Osteocyte (in vitro differentiated cells): ENCODE data around the gene BOD1. TPM values are rescaled to one million over a fixed set of nuclear protein-coding genes. Genes with fewer than 3 reads are reported as not detected.

Source experiments
- DNase-seq: peaks from one replicate; pipeline ENCODE4 v3.0.0; 2021; ENCODE audit warnings: mixed read lengths; ENCODE audit not compliant: unreplicated experiment; ENCODE audit errors: extremely low spot score
- H3K27ac Mint-ChIP-seq: one replicate; pipeline ENCODE4 v1.8.0; 2021; ENCODE audit warnings: mild to moderate bottlenecking, mixed read lengths; ENCODE audit not compliant: unreplicated experiment
- H3K27me3 Mint-ChIP-seq: one replicate; pipeline ENCODE4 v1.8.0; 2021; ENCODE audit warnings: mixed read lengths; ENCODE audit not compliant: unreplicated experiment
- H3K36me3 Mint-ChIP-seq: one replicate; pipeline ENCODE4 v1.8.0; 2021; ENCODE audit warnings: mixed read lengths; ENCODE audit not compliant: unreplicated experiment
- H3K4me1 Mint-ChIP-seq: one replicate; pipeline ENCODE4 v1.8.0; 2021; ENCODE audit warnings: mixed read lengths; ENCODE audit not compliant: unreplicated experiment
- H3K4me3 Mint-ChIP-seq: one replicate; pipeline ENCODE4 v1.8.0; 2021; ENCODE audit warnings: mild to moderate bottlenecking, moderate library complexity, mixed read lengths; ENCODE audit not compliant: unreplicated experiment
- H3K9me3 Mint-ChIP-seq: one replicate; pipeline ENCODE4 v1.8.0; 2021; ENCODE audit warnings: mixed read lengths; ENCODE audit not compliant: unreplicated experiment
- total RNA-seq: library from RNA; stranded (reverse); gene quantifications from 2 replicates; pipeline ENCODE4 v1.2.1, GENCODE V29; 2021
- TF ChIP-seq, protein P1 (sequence below): fragments of 200-600 bp; sonication (generic); IDR thresholded peaks from 2 replicates; pipeline ENCODE4 v1.5.0; 2021; ENCODE audit warnings: antibody characterized with exemption, mild to moderate bottlenecking, moderate library complexity

BOD1 gene
- total RNA-seq, 1 donor from 2014 or later, result 70.7 TPM

DNA sequence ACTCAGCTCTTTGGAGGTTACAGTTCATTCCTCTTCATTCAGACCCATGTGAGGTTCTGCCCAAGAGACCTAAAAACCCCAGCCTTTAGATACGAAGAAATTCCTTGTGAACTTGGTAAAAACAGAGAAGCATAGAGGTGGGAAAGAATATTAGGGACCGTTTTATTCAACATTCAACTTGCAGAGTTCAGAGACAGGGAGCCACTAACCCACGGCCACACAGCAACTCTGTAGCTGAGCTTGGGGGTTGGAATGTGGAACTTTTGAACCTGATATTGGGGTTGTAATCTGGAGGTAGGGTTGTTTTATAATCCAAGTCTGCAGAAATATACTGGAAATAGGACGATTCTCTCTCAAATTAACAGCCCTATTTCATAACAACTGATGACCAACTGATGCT is 10.8 kb upstream of the BOD1 start:
- Mint-ChIP-seq H3K27ac (no peak overlapping the region), H3K9me3 (no peaks in the 10 kb centered on the region), H3K4me3 (no peak overlapping the region), H3K4me1 (peaks cover 31% of the 10 kb centered on the region), H3K36me3 (no peaks in the 10 kb centered on the region), H3K27me3 (peaks cover 9% of the 10 kb centered on the region)
- TF ChIP-seq, protein P1, sequence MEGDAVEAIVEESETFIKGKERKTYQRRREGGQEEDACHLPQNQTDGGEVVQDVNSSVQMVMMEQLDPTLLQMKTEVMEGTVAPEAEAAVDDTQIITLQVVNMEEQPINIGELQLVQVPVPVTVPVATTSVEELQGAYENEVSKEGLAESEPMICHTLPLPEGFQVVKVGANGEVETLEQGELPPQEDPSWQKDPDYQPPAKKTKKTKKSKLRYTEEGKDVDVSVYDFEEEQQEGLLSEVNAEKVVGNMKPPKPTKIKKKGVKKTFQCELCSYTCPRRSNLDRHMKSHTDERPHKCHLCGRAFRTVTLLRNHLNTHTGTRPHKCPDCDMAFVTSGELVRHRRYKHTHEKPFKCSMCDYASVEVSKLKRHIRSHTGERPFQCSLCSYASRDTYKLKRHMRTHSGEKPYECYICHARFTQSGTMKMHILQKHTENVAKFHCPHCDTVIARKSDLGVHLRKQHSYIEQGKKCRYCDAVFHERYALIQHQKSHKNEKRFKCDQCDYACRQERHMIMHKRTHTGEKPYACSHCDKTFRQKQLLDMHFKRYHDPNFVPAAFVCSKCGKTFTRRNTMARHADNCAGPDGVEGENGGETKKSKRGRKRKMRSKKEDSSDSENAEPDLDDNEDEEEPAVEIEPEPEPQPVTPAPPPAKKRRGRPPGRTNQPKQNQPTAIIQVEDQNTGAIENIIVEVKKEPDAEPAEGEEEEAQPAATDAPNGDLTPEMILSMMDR, result no peak
- DNase-seq, result no peak

DNA sequence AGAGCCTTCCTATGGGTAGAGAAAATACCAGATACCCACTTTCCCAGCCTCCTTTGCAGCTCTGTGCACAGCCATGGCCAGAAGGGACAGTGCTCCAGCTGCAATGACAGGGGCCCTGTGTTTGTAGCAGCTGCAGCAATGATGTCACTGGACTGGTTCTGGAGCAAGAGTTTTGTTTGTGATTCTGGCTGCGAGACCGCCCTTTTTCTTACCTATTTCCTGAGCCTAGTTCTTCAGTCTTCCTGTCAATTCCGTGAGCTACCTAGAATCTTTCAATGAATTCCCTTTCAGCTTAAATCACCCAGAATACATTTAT is 10.0 kb upstream of the BOD1 start:
- TF ChIP-seq, protein P1, result no peak
- no peaks in the 10 kb centered on the region for H3K36me3 Mint-ChIP-seq
- peaks cover 9% of the 10 kb centered on the region for H3K27me3 Mint-ChIP-seq
- H3K4me1 Mint-ChIP-seq, result peaks cover 29% of the 10 kb centered on the region
- no peak for DNase-seq
- H3K4me3 Mint-ChIP-seq, result no peak overlapping the region
- no peaks in the 10 kb centered on the region for H3K9me3 Mint-ChIP-seq
- H3K27ac Mint-ChIP-seq, result no peak overlapping the region

DNA sequence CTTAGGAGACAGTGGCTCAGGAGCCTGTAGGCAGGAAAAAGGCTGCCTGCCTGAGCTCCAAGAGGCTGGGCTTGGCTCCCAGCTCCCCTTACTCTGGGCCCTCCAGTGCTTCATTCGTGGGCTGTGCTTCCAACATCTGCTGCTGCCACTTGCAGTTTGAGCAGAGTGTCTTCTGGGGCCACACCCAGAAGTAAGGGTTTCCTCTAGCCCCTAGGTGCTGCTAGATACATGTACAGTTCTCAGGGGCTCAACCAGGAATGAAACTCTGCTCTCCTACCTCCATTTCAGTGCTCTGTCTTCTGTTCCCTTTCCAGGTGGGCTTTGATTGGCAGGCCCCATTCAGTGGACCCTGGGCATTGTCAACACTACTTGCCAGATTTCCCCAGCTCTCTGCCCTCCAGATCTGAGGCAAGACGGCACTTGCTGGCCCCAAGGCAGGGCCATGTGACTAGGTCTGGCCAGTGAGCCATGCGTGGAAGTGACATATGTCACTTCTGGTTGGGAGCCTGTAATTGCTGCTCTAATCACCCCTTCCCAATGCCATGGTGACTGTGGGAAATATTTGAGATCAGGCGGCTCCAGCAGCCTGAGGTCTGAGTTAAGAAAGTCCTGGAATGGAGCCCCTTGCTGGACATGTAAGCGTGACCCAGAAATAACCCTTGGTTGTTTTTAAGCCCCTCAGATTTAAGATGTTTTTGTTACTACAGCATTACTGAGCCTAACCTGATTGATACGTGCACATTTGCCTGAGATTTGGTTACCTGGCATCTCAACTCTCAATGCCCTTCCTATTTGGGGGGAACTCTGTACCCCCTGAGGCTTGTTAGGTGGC is 9.4 kb upstream of the BOD1 start:
- Mint-ChIP-seq H3K4me1 (peaks cover 29% of the 10 kb centered on the region), H3K9me3 (no peaks in the 10 kb centered on the region), H3K4me3 (no peak overlapping the region), H3K36me3 (no peaks in the 10 kb centered on the region), H3K27ac (peak overlapping the region; percentile 34), H3K27me3 (peaks cover 9% of the 10 kb centered on the region)
- TF ChIP-seq, protein P1, result peak; percentile 44
- DNase-seq, result no peak

DNA sequence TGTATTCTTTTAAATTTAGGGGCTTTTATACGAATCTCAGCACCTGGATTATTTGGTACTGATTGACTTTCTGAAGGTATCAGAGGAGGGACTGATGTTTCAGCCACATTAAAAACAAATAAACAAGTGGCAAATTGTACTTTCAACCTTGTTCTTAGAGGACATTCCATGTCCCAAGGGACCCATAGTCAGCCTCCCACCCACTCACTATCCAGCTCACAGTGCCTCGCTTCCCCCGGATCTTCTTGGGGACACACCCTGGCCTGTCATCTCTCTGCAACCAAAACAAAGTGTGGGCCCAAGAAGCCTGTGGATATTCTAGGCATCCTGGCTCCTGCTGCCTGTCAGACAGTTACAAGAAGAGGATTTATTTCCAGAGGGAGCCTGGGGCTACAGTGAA is 8.8 kb upstream of the BOD1 start:
- Mint-ChIP-seq H3K4me1 (peaks cover 24% of the 10 kb centered on the region), H3K27ac (peak overlapping the region; percentile 34), H3K27me3 (peaks cover 9% of the 10 kb centered on the region), H3K4me3 (no peak overlapping the region), H3K36me3 (no peaks in the 10 kb centered on the region), H3K9me3 (no peaks in the 10 kb centered on the region)
- TF ChIP-seq, protein P1, result no peak
- DNase-seq, result no peak

DNA sequence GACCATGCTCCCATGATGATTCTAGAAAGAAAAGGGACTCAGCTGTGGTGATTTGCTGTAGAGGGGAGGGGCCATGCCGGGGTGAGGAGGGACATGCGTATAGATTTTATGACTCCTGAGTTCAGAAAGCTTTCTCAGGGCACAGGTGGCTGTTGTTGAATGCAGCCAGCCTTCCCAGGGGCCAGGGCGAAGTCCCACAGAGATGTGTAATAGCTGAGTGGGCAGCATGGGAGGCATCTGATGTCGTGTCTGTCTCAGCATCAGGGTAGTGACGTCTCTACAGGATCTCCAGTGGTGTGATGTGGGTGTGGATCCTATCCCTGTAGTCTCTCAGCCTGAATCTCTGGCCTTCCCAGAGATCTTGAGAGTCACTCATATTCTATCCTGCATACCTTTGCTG is 7.8 kb upstream of the BOD1 start:
- H3K27ac Mint-ChIP-seq, result no peak overlapping the region

More for the DNA sequence above, 7.8 kb upstream of the BOD1 start:
- Mint-ChIP-seq H3K4me1 (peaks cover 24% of the 10 kb centered on the region), H3K27me3 (peaks cover 9% of the 10 kb centered on the region), H3K36me3 (no peaks in the 10 kb centered on the region), H3K4me3 (no peak overlapping the region), H3K9me3 (no peaks in the 10 kb centered on the region)
- DNase-seq, result no peak
- TF ChIP-seq, protein P1, result no peak
